Left lobe of liver (tissue), 2 donors: Measurements from ENCODE around the gene RAB14. TPM values are rescaled to one million over a fixed set of nuclear protein-coding genes. Genes with fewer than 3 reads are reported as not detected.

Experiments
- ATAC-seq: fragments of 200-7000 bp; cut with Tn5 transposase; one replicate; pipeline ENCODE4 v1.9.1; 2020; ENCODE audit warnings: mild to moderate bottlenecking, moderate library complexity
- DNase-seq: peaks from one replicate; pipeline ENCODE4 v3.0.0-alpha.2; 2020; ENCODE audit warnings: low spot score
- total RNA-seq: library from RNA; stranded (reverse); gene quantifications from one replicate; pipeline ENCODE4 v1.2.1, GENCODE V29; 2021
- donor health status: DM: no; HTN: no; CAD: no; lungs with moderate emphysema.
- donor health status: DM: no; HTN: yes; CAD: no.

Gene RAB14
- total RNA-seq, 1 donor from 2014 or later = 50.0 TPM

- ATAC-seq (no peak), DNase-seq (no peak)
These were observed 19.5 kb upstream of the RAB14 start for GRCh38 chr9:121220996-121221663.

- DNase-seq (no peak), ATAC-seq (no peak)
These were observed 17.9 kb upstream of the RAB14 start for GRCh38 chr9:121219530-121219929.

- no peak for ATAC-seq
- DNase-seq = no peak
These were observed 16.8 kb upstream of the RAB14 start for GRCh38 chr9:121218357-121219027.

GRCh38 chr9:121217609-121218292, 16.1 kb upstream of the RAB14 start:
- no peak for DNase-seq
- no peak for ATAC-seq

GRCh38 chr9:121216271-121216805, 14.7 kb upstream of the RAB14 start:
- DNase-seq = no peak
- ATAC-seq = no peak

- DNase-seq (no peak), ATAC-seq (no peak)
These were observed 12.3 kb upstream of the RAB14 start for GRCh38 chr9:121214005-121214404.

- ATAC-seq = peak; percentile 100
- peak; percentile 86 for DNase-seq
These were observed 11.6 kb upstream of the RAB14 start for GRCh38 chr9:121213136-121213806.

- DNase-seq (no peak), ATAC-seq (no peak)
These were observed 8.9 kb upstream of the RAB14 start for GRCh38 chr9:121210536-121210935.

GRCh38 chr9:121207371-121207940, 5.8 kb upstream of the RAB14 start:
- ATAC-seq = no peak
- DNase-seq = no peak

GRCh38 chr9:121206516-121207370, 5.1 kb upstream of the RAB14 start:
- DNase-seq (no peak), ATAC-seq (no peak)

- DNase-seq = no peak
- ATAC-seq = no peak
These were observed 2.9 kb upstream of the RAB14 start for GRCh38 chr9:121204611-121205010.

GRCh38 chr9:121204121-121204520, 2.5 kb upstream of the RAB14 start:
- ATAC-seq (no peak), DNase-seq (no peak)

- DNase-seq = peak; percentile 63
- peak; percentile 47 for ATAC-seq
These were observed 478 bp downstream of the RAB14 start for GRCh38 chr9:121201045-121201737.

GRCh38 chr9:121200356-121200755, 1.3 kb downstream of the RAB14 start:
- no peak for ATAC-seq
- DNase-seq = no peak

- no peak for DNase-seq
- no peak for ATAC-seq
These were observed 1.7 kb downstream of the RAB14 start for GRCh38 chr9:121199921-121200320.

- ATAC-seq = no peak
These were observed 3.1 kb downstream of the RAB14 start for GRCh38 chr9:121198512-121199042.

GRCh38 chr9:121197132-121197531, 4.5 kb downstream of the RAB14 start:
- DNase-seq (no peak), ATAC-seq (no peak)

More at GRCh38 chr9:121198512-121199042, 3.1 kb downstream of the RAB14 start:
- no peak for DNase-seq

- DNase-seq (no peak), ATAC-seq (peak; percentile 46)
These were observed 5.3 kb downstream of the RAB14 start for GRCh38 chr9:121196389-121196788.

GRCh38 chr9:121194730-121195129, 6.9 kb downstream of the RAB14 start:
- peak; percentile 17 for ATAC-seq
- no peak for DNase-seq
